HG02623 (cell line): Measurements from ENCODE around the gene MAML3.
"Not testable (repeated sequence)": the region's sequence is repeated elsewhere in the genome, so short reads cannot be mapped to it uniquely, and the experiment has no call there.

Experiments
- ATAC-seq: cut with Tn5 transposase; IDR thresholded peaks from one replicate; pipeline ENCODE4 v1.9.1; 2021; ENCODE audit warnings: moderate library complexity; ENCODE audit not compliant: unreplicated experiment

The MAML3 gene

GRCh38 chr4:139969635-139970266 is 184.2 kb downstream of the MAML3 start:
- ATAC-seq: no peak

- no peak for ATAC-seq
These were observed 185.2 kb downstream of the MAML3 start for GRCh38 chr4:139968831-139969230.

- ATAC-seq: no peak
These were observed 187.6 kb downstream of the MAML3 start for GRCh38 chr4:139966383-139966782.

- ATAC-seq: no peak
These were observed 188.2 kb downstream of the MAML3 start for GRCh38 chr4:139965789-139966188.

- no peak for ATAC-seq
These were observed 190.3 kb downstream of the MAML3 start for GRCh38 chr4:139963708-139964107.

- ATAC-seq: no peak
These were observed 191.8 kb downstream of the MAML3 start for GRCh38 chr4:139962130-139962684.

GRCh38 chr4:139961344-139961946 is 192.5 kb downstream of the MAML3 start:
- no peak for ATAC-seq

GRCh38 chr4:139959396-139959795 is 194.6 kb downstream of the MAML3 start:
- ATAC-seq: no peak

GRCh38 chr4:139958739-139959098 is 195.3 kb downstream of the MAML3 start:
- ATAC-seq: no peak

- no peak for ATAC-seq
These were observed 195.8 kb downstream of the MAML3 start for GRCh38 chr4:139957986-139958738.

- ATAC-seq: no peak
These were observed 196.9 kb downstream of the MAML3 start for GRCh38 chr4:139957065-139957464.

- ATAC-seq: no peak
These were observed 197.4 kb downstream of the MAML3 start for GRCh38 chr4:139956507-139957017.

GRCh38 chr4:139955600-139955999 is 198.4 kb downstream of the MAML3 start:
- ATAC-seq: no peak

GRCh38 chr4:139954512-139954911 is 199.5 kb downstream of the MAML3 start:
- no peak for ATAC-seq

- peak; percentile 10 for ATAC-seq
These were observed 203.0 kb downstream of the MAML3 start for GRCh38 chr4:139951021-139951420.

- ATAC-seq: peak; percentile 91
These were observed 203.4 kb downstream of the MAML3 start for GRCh38 chr4:139950568-139950967.

GRCh38 chr4:139944916-139945315 is 209.1 kb downstream of the MAML3 start:
- not testable (repeated sequence) for ATAC-seq

GRCh38 chr4:139943277-139943676 is 210.7 kb downstream of the MAML3 start:
- ATAC-seq: no peak

GRCh38 chr4:139942241-139942640 is 211.7 kb downstream of the MAML3 start:
- ATAC-seq: no peak

- ATAC-seq: no peak
These were observed 213.4 kb downstream of the MAML3 start for GRCh38 chr4:139940600-139940999.

GRCh38 chr4:139938414-139938813 is 215.6 kb downstream of the MAML3 start:
- ATAC-seq: no peak

GRCh38 chr4:139935911-139936310 is 218.1 kb downstream of the MAML3 start:
- no peak for ATAC-seq
